HG02642 (cell line): Measurements from ENCODE around the gene PRSS56.
"Not testable (repeated sequence)": the region's sequence is repeated elsewhere in the genome, so short reads cannot be mapped to it uniquely, and the experiment has no call there.

Experiments used
- ATAC-seq: cut with Tn5 transposase; IDR thresholded peaks from one replicate; pipeline ENCODE4 v1.9.1; 2021; ENCODE audit warnings: mild to moderate bottlenecking; ENCODE audit not compliant: unreplicated experiment, poor library complexity

The PRSS56 gene

GRCh38 chr2:232523402-232523681, 3.2 kb downstream of the PRSS56 start:
- no peak for ATAC-seq

- ATAC-seq = no peak
Observed at GRCh38 chr2:232523682-232524597, 3.8 kb downstream of the PRSS56 start.

GRCh38 chr2:232524771-232525170, 4.6 kb downstream of the PRSS56 start:
- no peak for ATAC-seq

- ATAC-seq = no peak
Observed at GRCh38 chr2:232525199-232525598, 5.0 kb downstream of the PRSS56 start.

- no peak for ATAC-seq
Observed at GRCh38 chr2:232525791-232526371, 5.7 kb downstream of the PRSS56 start, which contains the start of gene CHRND. TSS of gene CHRND (plus strand) at chr2:232526160. CDS start at chr2:232526216, 56 bp downstream.

- no peak for ATAC-seq
Observed at GRCh38 chr2:232526372-232526941, 6.3 kb downstream of the PRSS56 start.

- no peak for ATAC-seq
Observed at GRCh38 chr2:232527905-232528470, 7.8 kb downstream of the PRSS56 start.

GRCh38 chr2:232528746-232529460, 8.7 kb downstream of the PRSS56 start:
- ATAC-seq = no peak

- no peak for ATAC-seq
Observed at GRCh38 chr2:232529806-232530547, 9.8 kb downstream of the PRSS56 start.

- ATAC-seq = no peak
Observed at GRCh38 chr2:232530626-232531260, 10.6 kb downstream of the PRSS56 start.

GRCh38 chr2:232532419-232532818, 12.2 kb downstream of the PRSS56 start:
- ATAC-seq = no peak

- not testable (repeated sequence) for ATAC-seq
Observed at GRCh38 chr2:232532821-232533220, 12.6 kb downstream of the PRSS56 start.

- ATAC-seq = no peak
Observed at GRCh38 chr2:232533944-232534710, 13.9 kb downstream of the PRSS56 start.

- no peak for ATAC-seq
Observed at GRCh38 chr2:232534940-232535651, 14.9 kb downstream of the PRSS56 start.

GRCh38 chr2:232535761-232536530, 15.8 kb downstream of the PRSS56 start:
- ATAC-seq = no peak

GRCh38 chr2:232537079-232537478, 16.9 kb downstream of the PRSS56 start:
- ATAC-seq = no peak

GRCh38 chr2:232537499-232537898, 17.3 kb downstream of the PRSS56 start:
- no peak for ATAC-seq
